Suprapubic skin (tissue), 3 donors: ENCODE data around the gene VCAN.

Experiments used
- CTCF ChIP-seq, 2 donors: fragments of 200-600 bp in 1 of 2; fragments of 450-650 bp in 1 of 2; sonication (generic) in 1 of 2; IDR thresholded peaks; one replicate each; pipeline ENCODE4 v1.5.1; 2016 to 2019; ENCODE audit warnings: antibody characterized with exemption in 2 of 2, mild to moderate bottlenecking in 1 of 2, moderate library complexity in 1 of 2
- POLR2A ChIP-seq, 2 donors: fragments of 450-650 bp; IDR thresholded peaks; one replicate each; pipeline ENCODE4 v1.6.1; 2017; ENCODE audit warnings: antibody characterized with exemption in 2 of 2, mild to moderate bottlenecking in 2 of 2, moderate library complexity in 2 of 2

- TF ChIP-seq POLR2A (IDR thresholded peaks at IDR 0.05): no peak
- no peak for TF ChIP-seq CTCF (IDR thresholded peaks at IDR 0.05)
Measured at GRCh38 chr5:83440826-83441225, 30.7 kb upstream of the VCAN start.
